Nephron progenitor cell (in vitro differentiated cells): Measurements from ENCODE around the gene BCL7A.
A peak's percentile ranks its signal among the peaks of the same experiment; 100 is the strongest.
"Not testable (repeated sequence)": the region's sequence is repeated elsewhere in the genome, so short reads cannot be mapped to it uniquely, and the experiment has no call there.

Source experiments
- DNase-seq: peaks from one replicate; pipeline ENCODE4 v3.0.0; 2021
- H3K27ac Mint-ChIP-seq: 2 replicates; pipeline ENCODE4 v1.8.0; 2021; ENCODE audit warnings: mild to moderate bottlenecking, moderate library complexity, mixed read lengths
- H3K27me3 Mint-ChIP-seq: 2 replicates; pipeline ENCODE4 v1.8.0; 2021; ENCODE audit warnings: mild to moderate bottlenecking, low read depth, mixed read lengths; ENCODE audit not compliant: poor library complexity
- H3K36me3 Mint-ChIP-seq: 2 replicates; pipeline ENCODE4 v1.8.0; 2021; ENCODE audit warnings: low read depth, mixed read lengths
- H3K4me1 Mint-ChIP-seq: 2 replicates; pipeline ENCODE4 v1.8.0; 2021; ENCODE audit warnings: mixed read lengths
- H3K4me3 Mint-ChIP-seq: 2 replicates; pipeline ENCODE4 v1.8.0; 2021; ENCODE audit warnings: mild to moderate bottlenecking, moderate library complexity, mixed read lengths
- H3K9me3 Mint-ChIP-seq: 2 replicates; pipeline ENCODE4 v1.8.0; 2021; ENCODE audit warnings: mild to moderate bottlenecking, moderate library complexity, mixed read lengths
- CTCF ChIP-seq: fragments of 200-600 bp; sonication (generic); IDR thresholded peaks from 2 replicates; pipeline ENCODE4 v1.5.0; 2021; ENCODE audit warnings: antibody characterized with exemption

The BCL7A gene

GRCh38 chr12:122099280-122099749, 77.6 kb downstream of the BCL7A start:
- no peak overlapping the region for H3K27ac Mint-ChIP-seq
- H3K27me3 Mint-ChIP-seq, result no peaks in the 10 kb centered on the region
- DNase-seq, result no peak
- no peak for TF ChIP-seq CTCF
- H3K4me3 Mint-ChIP-seq, result no peak overlapping the region
- peaks cover 46% of the 10 kb centered on the region for H3K4me1 Mint-ChIP-seq
- H3K9me3 Mint-ChIP-seq, result peaks cover 10% of the 10 kb centered on the region
- H3K36me3 Mint-ChIP-seq, result peaks cover 21% of the 10 kb centered on the region

GRCh38 chr12:122099856-122100255, 78.2 kb downstream of the BCL7A start:
- H3K27ac Mint-ChIP-seq, result no peak overlapping the region
- peaks cover 24% of the 10 kb centered on the region for H3K36me3 Mint-ChIP-seq
- peaks cover 51% of the 10 kb centered on the region for H3K4me1 Mint-ChIP-seq
- no peaks in the 10 kb centered on the region for H3K27me3 Mint-ChIP-seq
- H3K4me3 Mint-ChIP-seq, result no peak overlapping the region
- no peak for DNase-seq
- no peak for TF ChIP-seq CTCF
- H3K9me3 Mint-ChIP-seq, result peaks cover 10% of the 10 kb centered on the region

GRCh38 chr12:122100568-122100967, 78.9 kb downstream of the BCL7A start:
- peaks cover 2% of the 10 kb centered on the region for H3K27me3 Mint-ChIP-seq
- no peak for DNase-seq
- no peak overlapping the region for H3K27ac Mint-ChIP-seq
- H3K36me3 Mint-ChIP-seq, result peaks cover 25% of the 10 kb centered on the region
- H3K4me3 Mint-ChIP-seq, result no peak overlapping the region
- peaks cover 10% of the 10 kb centered on the region for H3K9me3 Mint-ChIP-seq
- TF ChIP-seq CTCF, result no peak
- peaks cover 58% of the 10 kb centered on the region for H3K4me1 Mint-ChIP-seq

- Mint-ChIP-seq H3K4me3 (no peak overlapping the region), H3K27ac (no peak overlapping the region), H3K27me3 (peaks cover 5% of the 10 kb centered on the region), H3K9me3 (peaks cover 10% of the 10 kb centered on the region), H3K4me1 (peaks cover 63% of the 10 kb centered on the region), H3K36me3 (peaks cover 25% of the 10 kb centered on the region)
- no peak for DNase-seq
- TF ChIP-seq CTCF, result no peak
Measured at GRCh38 chr12:122102331-122102730, 80.6 kb downstream of the BCL7A start.

GRCh38 chr12:122104844-122105243, 83.2 kb downstream of the BCL7A start:
- peaks cover 57% of the 10 kb centered on the region for H3K4me1 Mint-ChIP-seq

GRCh38 chr12:122105496-122105895, 83.8 kb downstream of the BCL7A start:
- not testable (repeated sequence) for H3K27me3 Mint-ChIP-seq, DNase-seq, H3K4me3 Mint-ChIP-seq, H3K9me3 Mint-ChIP-seq
- Mint-ChIP-seq H3K36me3 (peaks cover 25% of the 10 kb centered on the region), H3K27ac (peak overlapping the region; percentile 21), H3K4me1 (peaks cover 50% of the 10 kb centered on the region)

More at GRCh38 chr12:122104844-122105243, 83.2 kb downstream of the BCL7A start:
- Mint-ChIP-seq H3K27me3 (peaks cover 5% of the 10 kb centered on the region), H3K4me3 (no peak overlapping the region), H3K27ac (peak overlapping the region; percentile 57), H3K9me3 (peaks cover 10% of the 10 kb centered on the region), H3K36me3 (peaks cover 25% of the 10 kb centered on the region)
- no peak for DNase-seq
- TF ChIP-seq CTCF, result no peak
